ENCODE results near the gene LINS1.

LINS1 gene, protein sequence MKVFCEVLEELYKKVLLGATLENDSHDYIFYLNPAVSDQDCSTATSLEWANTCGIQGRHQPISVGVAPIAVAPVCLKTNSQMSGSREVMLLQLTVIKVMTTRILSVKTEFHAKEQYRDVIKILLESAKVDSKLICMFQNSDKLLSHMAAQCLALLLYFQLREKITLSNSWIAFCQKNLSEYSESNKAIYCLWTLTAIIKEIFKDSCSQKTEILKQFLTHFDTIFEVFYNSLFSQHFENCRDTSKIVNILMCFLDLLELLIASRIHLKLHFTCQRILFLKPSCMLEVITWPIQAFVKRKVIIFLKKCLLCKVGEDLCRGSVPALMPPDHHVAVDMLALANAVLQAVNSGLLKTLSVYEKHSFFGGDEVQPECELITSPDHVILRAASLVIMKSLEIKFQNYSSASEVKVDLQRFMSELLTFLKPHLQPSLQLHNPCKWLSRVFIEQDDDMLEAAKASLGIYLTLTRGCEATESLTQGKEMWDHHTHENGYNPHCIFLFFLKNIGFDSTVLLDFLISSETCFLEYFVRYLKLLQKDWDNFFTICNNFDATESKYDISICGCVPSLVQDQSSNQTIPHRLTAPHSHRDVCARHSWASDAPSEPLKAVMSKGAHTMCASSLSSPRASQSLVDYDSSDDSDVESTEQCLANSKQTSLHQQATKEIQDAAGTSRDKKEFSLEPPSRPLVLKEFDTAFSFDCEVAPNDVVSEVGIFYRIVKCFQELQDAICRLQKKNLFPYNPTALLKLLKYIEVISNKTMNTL

DNA sequence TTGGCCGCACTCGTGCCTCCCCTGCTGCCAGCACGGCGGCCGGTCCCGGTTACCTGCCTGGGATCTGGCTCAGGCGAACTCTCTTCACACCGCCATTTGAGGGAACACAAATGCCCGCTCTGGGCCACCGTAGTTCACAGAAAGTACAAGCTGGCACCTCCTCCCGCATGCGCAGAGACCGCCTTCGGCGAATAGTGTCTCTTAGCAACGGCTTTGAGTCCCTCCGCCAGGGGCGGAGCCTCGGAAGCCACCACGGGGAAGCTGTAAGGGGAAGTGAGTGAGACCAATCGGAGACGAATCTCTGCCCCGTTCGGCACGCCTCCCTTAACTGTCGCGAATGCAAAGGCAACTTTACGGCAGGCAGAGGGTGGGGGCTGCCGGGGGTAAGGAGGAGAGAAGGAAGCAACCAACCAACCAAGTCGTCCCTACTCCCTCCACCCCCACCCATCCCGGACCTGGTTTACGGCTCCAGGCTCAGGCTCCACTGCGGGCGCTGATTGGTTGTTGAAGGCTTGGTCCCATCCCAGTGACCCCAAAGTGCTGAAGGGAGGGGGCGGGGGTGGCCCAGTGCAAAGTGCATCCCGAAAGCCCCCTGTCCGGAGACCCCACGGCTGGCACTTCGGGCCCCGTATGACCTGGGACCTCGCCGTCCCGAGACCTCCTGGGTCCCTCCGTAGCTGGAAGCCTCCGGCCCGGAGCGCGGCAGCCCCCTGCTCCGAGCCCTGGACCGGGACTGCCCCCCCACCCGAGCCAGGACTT is at the start of gene LINS1, which contains the start of gene ASB7:
LINS1 (minus strand) TSS at position 121 of the 759 bp plus-strand sequence. CDS start 21,342 bp downstream, outside the sequence.
ASB7 (plus strand) TSS at position 526 of the 759 bp plus-strand sequence. CDS start 9,628 bp downstream, outside the sequence.
- DNase-seq = peak; percentile 91

DNA sequence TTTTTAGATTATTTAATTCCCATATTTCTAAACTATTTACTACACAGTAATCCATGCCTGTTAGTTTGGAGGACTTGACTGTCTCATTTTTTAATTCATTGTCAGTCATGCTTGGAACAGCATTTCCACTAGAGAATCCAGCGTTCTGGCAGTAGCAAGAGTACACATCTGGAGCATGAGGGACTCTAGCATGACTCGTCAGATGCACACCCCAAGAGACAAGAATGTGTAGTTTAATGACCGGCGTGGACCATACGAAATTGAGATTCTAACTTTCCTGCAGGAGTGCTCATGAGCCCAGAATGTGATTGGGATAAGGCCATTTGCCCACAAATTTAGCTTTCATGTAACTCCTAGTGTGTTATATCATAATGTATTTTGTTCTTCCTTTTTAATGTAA is 49.3 kb upstream of the LINS1 start:
- no peak for DNase-seq

DNA sequence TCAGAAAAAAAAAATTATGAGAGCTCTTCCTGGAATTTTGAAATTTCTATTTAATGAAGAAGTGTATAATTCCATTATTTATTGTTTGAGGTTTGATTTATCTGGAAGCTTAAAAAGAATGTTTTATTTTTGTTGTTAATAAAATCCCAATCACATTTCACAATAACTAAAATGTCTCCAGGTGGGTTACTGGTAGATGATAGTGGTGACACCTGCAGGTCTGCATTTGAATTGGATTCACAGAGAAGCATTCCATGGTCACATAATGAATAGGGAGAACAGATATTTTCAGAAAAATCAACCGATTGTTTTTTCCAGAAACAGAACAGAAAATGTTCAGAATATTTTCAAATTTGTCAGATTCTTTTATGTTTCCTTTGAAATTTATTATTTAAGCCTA is 48.7 kb upstream of the LINS1 start:
- no peak for DNase-seq

DNA sequence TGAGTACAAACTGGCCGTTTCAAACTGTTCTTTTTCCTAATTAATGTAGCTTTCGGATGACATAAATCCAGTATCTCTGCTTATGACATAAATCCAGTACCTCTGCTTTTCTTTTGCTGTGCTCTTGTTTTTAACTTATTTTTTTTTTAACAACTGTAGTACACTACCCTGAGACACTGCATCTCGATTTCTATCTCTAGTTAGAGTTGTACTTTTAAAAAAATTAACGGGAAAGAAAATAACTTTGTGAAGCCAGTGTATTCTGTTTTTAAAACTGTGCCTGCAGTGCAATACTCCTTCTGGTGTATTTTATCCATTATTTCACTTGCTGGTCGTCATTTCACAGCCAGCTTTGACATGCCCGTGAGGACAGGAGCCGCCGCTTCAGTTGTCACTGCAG is 47.0 kb upstream of the LINS1 start:
- no peak for DNase-seq

DNA sequence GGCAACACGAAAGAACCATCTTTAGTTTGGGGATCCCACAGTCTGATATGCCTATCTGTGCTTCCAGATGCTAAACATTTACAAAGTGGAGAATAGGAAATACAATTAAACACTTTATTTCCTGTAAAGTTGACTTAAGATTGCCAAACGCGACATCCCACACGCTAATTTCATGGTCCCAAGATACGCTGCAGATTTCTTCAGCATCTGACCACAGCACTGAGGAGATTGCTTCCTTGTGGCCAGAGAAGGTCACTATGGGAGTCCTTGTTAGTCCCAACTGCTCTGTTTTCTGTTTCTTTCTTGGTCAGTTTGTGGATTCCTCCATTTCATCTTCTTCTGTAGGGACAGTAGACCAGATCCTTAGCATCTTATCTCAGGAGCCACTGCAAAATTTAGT is 43.7 kb upstream of the LINS1 start:
- no peak for DNase-seq

DNA sequence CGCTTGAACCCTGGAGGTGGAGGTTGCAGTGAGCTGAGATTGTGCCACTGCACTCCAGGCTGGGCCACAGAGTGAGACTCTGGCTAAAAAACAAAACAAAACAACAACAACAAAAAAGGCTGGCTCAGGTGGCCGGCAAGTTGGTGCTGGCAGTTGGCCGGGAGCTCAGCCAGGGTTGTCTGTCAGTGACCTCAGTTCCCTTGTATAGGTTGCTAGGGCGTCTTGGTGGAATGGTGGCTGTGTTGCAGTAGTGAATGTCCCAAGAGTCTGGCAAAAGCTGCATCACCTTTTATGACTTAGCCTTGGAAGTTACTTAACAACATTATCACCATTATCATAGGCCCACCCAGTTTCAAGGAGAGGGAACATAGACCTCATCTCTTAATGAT is 41.0 kb upstream of the LINS1 start:
- no peak for DNase-seq

DNA sequence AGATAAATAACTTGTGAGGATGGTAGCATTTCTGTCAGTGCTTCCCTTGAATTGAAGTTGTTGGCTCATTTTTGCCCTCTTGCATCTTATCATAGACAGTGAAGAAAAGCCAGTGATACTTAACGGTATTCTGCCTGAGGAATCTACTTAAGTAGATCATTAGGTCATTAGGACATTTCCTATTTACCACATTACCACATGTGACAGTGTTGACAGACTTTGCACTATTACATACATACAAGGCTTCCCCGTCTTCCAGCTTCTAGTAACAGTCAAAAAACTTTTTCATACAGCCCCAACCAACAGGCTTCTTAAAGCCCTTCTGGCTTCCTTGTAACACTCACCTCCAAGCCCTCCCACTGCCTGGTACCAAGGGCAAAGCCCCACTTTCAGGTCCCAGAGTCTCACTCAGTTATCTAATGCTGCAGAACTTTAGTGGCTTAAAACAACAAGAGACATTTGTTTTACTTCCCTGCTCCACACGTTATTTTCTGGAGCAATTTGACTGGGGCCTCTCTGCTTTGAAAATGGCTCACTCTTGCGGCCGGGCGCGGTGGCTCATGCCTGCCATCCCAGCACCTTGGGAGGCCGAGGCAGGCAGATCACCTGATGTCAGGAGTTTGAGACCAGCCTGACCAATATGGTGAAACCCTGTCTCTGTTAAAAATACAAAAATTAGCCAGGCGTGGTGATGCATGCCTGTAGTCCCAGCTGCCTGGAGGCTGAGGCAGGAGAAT is 40.4 kb upstream of the LINS1 start:
- no peak for DNase-seq

DNA sequence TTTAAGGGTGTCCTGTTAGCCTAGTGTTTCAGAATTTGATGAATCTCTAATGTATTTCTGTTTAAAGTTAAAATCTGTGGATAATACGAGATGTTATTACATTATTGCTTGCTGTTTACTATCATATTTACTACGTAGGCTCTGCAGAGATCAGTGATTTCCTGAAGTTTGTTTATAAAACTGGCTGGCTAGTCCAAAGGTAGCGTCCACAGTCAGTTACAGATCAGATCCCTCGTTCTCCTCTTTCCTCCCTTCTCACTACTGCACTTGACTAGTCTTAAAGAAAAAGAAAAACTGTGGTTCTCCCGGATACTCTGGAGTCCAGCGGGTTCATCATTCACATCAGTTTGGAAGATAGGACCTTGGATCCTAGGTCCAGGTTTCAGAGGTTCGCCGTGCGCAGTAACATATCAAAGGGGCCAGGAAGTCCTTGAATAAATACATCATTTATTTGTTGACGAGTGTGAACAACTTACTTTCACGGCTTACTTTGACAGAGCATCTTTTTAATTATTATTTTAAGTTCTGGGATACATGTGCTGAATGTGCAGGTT is 36.3 kb upstream of the LINS1 start:
- no peak for DNase-seq

DNA sequence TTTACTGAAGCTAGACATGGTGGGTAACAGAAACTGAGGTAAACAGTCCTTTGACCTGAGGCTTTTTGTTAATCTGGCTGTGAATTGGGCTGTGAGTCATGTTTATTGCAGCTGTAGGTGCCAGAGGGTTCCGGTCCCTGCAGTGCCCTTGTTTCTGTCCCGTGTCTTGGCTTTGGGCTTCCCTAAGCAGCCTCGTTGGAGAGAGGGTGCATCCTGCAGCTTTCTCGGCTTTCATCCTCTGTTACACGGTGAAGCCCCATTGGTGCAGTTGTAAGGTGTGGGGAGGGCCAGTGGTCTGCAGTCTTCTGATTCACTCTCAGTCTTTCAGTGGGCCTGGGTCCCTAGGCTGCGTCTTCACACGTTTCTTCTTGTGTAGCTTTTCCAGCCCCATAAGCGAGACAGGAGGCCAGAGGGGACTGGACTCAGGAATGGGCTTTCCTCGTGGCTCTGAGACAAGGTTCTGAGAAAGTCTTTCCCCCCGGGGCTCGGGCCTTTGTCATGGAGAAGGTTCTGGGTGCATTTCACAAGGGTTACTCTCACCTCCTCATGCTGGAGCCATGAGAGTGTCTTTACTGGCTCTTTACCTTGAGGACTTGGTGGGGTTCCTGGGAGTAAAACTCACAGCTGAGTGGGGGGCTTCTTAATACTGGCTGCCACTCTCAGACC is 33.6 kb upstream of the LINS1 start:
- DNase-seq = no peak

DNA sequence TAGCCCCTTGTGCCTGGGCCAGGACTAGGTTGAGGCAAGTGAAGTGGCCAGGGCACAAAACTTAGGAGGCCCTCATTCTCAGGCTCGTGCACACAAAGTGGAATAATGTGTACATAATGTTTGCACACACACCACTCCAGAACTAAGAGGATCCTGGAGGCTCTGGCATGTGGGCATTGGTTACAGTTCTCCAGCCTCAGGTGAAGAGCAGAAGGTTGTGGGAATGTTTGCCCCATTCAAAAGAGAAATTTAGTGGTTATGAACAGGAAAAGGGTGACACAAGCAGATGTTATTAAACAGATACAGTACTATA is 31.7 kb upstream of the LINS1 start:
- DNase-seq = no peak

DNA sequence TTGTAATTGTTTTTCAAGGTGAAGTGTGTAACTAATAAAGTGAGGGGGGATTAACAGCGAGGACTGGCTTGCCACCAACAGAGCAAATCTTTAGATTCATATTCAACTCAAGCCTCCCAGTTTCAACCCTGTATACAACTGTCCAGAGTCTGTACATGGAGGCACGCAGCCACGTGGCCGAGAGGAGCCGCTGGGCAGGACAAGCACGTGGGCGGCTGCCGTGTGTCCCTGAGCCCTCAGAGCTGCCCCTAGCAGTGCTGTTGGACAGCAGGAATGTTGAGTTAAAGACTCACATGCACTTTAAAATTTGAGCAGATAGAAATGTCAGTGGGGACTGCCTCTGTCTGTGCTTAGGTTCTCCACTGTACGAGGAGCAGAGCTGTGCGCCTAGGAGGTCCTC is 29.8 kb upstream of the LINS1 start:
- no peak for DNase-seq

DNA sequence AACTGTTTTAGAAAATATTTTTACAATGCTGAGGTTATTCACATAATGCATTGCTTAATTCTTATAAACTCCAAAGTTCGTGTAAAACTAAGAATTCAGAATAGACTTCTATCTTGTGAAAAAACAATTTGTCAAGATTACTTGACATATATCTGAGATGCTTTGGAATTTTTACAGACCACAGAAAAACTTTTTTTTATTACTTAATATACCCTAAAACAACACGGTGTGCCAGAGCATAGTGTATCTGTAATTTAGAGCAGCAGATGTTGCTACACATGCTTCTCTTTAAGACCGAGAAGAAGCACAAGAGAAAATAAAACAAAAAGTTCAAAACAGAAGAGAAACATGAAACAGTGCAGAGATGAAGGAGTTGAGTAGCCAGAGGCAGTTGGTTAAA is 26.8 kb upstream of the LINS1 start:
- DNase-seq = no peak

DNA sequence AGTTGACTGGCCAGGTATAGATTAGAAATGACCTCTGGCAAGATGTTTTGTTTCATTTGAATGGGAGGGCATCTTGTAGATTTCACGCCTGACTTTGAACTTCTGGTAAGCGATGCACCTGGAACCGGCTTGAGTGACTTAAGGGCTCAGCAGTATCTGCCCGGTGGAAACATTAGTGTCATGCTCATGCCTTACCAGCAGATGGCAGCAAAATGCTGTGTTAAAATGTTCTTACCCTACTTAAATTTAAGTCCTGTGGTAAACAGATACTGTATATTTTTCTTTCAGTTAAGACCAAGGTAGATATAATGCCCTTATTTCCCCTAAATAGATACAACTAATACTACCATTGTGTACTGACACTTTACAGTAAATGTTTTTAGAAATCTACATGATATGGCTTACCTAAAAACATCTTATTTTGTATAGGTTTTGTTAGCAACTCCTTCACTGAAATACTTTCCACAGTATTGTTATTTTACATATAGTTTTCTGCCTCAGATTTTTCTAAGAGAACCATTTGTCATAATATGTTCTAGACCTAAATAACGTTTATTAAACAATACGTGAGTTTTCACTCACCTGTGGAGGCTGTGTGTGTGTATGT is 25.9 kb upstream of the LINS1 start:
- DNase-seq = peak; percentile 61

DNA sequence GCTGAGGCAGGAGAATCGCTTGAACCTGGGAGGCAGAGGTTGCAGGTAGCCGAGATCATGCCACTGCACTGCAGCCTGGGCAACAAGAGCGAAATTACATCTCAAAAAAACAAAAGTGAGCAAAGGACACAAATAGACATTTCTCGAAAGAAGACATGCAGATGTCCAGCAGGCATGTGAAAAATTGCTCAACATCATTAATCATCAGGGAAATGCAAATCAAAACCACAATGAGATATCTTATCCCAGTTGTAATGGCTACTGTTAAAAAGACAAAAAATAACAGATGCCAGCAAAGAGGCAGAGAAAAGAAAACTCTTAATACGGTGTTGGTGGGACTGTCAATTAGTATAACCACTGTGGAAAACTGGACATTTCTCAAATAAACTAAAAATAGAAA is 21.3 kb upstream of the LINS1 start:
- no peak for DNase-seq

DNA sequence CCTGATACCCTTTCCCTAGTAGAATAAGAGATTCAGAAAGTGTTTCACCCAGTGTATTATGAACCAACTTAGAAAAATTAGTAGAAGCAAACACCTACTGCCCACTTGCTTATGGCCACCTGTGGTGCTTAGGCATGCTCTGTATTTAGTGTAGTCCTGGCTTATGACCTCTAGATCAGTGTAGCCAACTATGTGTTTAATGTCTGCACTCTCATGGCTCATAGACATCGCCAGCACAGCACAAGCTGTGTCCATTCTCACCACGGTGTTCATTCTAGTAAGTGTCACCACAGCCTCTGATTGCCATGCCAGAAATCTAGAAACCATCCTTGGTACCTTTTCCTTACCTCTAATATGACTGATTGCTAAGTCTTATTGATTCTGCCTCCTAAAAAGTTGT is 14.7 kb upstream of the LINS1 start:
- DNase-seq = no peak

DNA sequence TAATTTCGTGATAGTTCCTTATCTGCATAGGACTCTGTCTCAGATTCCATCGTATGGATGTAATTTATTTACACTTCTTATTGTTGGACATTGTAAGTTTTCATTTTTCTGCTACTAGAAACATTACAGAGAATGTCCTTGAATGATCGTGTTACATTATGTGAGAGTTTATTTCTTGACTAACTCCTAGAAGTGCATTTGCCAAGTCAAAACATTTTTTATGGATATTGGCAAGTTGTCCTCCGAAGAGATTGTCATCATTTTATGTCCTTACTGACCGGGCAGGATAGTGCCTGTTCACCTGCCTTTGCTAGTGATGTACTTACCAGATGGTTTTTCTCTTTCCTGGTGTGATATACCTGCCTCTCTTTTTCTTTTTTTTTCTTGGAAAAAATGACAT is 13.8 kb upstream of the LINS1 start:
- no peak for DNase-seq

DNA sequence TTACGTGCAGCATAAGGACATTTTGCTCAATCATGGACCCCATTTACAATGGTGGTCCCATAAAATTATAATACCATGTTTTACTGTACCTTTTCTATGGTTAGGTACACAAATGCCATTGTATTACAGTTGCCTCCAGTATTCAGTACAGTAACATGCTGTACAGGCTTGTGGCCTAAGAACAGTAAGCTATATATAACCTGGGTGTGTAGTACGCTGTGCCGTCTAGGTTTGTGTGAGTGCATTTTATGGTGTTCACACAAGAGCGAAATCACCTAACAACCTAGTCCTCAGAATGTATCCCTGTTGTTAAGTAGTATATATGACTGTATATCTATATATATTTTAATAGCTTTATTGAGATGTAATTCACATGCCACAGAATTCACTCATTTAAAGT is 12.9 kb upstream of the LINS1 start:
- DNase-seq = no peak

DNA sequence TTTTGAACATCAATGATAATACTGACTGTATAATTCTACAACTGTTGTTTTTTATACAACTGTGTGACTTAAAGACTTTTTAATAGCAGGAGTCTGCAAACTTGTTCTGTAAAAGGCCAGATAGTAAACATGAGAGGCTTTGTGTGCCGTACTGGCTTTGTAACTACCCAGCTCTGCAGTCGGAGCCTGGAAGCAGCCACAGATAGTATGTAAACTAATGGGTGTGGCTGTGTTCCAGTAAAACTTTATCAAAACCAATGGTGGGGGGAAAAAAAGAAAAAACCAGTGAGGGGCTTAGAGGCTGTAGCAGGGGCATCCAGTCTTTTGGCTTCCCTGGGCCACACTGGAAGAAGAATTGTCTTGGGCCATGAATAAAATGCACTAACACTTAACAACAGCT is 12.4 kb upstream of the LINS1 start:
- no peak for DNase-seq

DNA sequence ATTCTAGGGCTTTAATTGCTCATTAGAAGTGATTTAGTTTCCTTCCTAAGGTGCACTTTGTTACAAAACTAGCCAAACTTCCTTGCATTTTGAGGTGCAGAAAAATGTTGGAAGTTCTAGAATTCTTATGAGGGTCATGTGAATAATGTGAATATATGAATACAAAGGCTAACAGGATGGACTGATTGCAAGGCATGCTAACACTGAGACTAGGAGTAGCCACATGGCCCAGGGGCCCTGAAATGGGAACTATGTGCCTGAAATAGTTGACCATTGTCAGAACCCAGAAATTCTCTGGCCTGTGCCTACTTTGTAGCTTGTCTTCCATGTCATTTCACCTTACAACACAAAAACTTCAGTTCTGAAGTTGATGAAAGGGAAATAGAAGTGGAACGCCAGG is 11.2 kb upstream of the LINS1 start:
- no peak for DNase-seq

DNA sequence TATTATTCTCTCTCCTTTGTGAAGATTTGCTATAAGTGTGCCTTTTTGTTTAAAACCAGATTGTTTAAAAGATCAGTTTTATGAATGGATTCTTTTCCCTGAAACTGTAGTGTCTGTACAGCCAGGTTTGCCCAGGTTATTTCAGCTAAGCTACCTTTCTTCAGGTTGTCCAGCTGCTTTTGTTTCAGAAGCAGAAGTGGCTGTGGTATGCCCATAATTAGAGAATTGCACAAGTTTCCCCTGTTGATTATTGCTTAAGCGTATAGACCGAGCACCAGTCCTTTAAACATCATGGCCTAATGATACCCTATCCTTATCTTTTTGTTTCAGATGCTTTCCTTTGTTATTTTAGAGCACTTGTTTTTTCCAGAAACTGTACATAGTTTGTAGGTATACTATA is 10.6 kb upstream of the LINS1 start:
- no peak for DNase-seq

DNA sequence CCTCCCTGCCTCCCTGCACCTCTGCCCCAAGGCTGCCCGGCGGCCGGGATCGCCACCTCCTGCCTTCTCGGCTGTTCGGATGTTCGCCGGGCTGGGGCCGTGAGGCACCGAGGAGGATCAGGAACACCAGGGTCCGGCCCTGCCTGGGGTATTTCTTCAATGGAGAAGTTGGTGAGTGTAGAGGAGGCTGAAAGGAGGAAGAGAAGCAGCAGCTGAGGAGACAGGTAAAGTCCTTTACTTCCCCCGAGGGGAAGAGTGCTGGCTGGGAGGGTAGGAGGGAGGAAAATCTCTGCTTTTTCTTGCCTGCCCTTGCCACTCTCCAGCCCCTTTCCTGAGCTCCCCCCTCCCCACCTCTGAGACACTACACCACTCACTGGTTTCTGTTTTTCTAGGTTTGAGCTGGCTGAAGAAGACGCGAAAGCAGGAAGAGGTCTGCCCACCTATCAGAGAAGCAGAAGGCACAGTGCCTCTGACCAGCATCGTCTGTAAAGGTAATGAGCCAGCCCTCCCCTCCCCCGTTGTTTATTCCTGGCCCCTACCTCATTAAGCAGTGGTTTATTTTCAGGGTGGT is 924 bp upstream of the LINS1 start:
- no peak for DNase-seq
